Measurements from ENCODE around the gene KNOP1. TPM values are rescaled to one million over a fixed set of nuclear protein-coding genes. Genes with fewer than 3 reads are reported as not detected.

Gene KNOP1
- total and polyA plus RNA-seq, 2 of the 4 experiments (the other 2 are of a cell fraction): 7.0 to 8.4 TPM

- no peak overlapping the region for H3K14ac ChIP-seq (replicated peaks; ENCODE audit: low read depth, low read length)
- no peak overlapping the region for H2BK120ac ChIP-seq (ENCODE audit: low read depth, low read length)
- no peak overlapping the region for H3K27ac ChIP-seq (ENCODE audit: insufficient read depth, low read length)
- no peak overlapping the region for H3K18ac ChIP-seq (ENCODE audit: low read depth, low read length)
- H3K56ac ChIP-seq (ENCODE audit: extremely low read depth, insufficient read depth, low read length): no peak overlapping the region
- H4K5ac ChIP-seq (ENCODE audit: low read depth, low read length): no peak overlapping the region
- no peaks in the 10 kb centered on the region for H3K27me3 ChIP-seq (ENCODE audit: control insufficient read depth, insufficient read depth, low read length)
- H3K23ac ChIP-seq (ENCODE audit: low read depth, low read length): no peak overlapping the region
- POLR2A ChIA-PET (ENCODE audit: unreplicated experiment): no interaction called here
- no peak overlapping the region for H2BK20ac ChIP-seq (ENCODE audit: low read depth, low read length)
- H3K4ac ChIP-seq (ENCODE audit: low read depth, low read length): no peak overlapping the region
- no peaks in the 10 kb centered on the region for H3K4me1 ChIP-seq (ENCODE audit: control insufficient read depth, insufficient read depth, low read length)
- dilution Hi-C loops (cut with HindIII; ENCODE audit: low sequenced_read_pairs, unreplicated experiment): no loop called here
- no peak overlapping the region for H2AFZ ChIP-seq (replicated peaks; ENCODE audit: low read length, poor library complexity)
- H3K4me3 ChIP-seq (ENCODE audit: insufficient read depth, low read depth, low read length): no peak overlapping the region
- no peak for ATAC-seq (ENCODE audit: low read depth)
- no peak overlapping the region for H2BK5ac ChIP-seq (ENCODE audit: low read depth, low read length, poor library complexity, severe bottlenecking)
- no peak overlapping the region for H3K9ac ChIP-seq (ENCODE audit: low read depth, low read length)
- H2AK5ac ChIP-seq (ENCODE audit: low read depth, low read length): no peak overlapping the region
- H4K20me1 ChIP-seq (ENCODE audit: insufficient read depth, low read length): no peaks in the 10 kb centered on the region
- intact Hi-C loops (cut with micrococcal nuclease): loop anchor here (5.0 kb wide), 2 partner anchors 57 to 228 kb away; no protein-coding TSS in a partner anchor
- no TSS peak for BruUV-seq (replicated peaks)
- H3K9me3 ChIP-seq (ENCODE audit: control insufficient read depth, insufficient read depth, low read length): no peaks in the 10 kb centered on the region
- no peaks in the 10 kb centered on the region for H3K9me1 ChIP-seq (ENCODE audit: insufficient read depth, low read length)
- H3K36me3 ChIP-seq (ENCODE audit: control insufficient read depth, insufficient read depth, low read length): peaks cover 19% of the 10 kb centered on the region
- no peak overlapping the region for H3K4me2 ChIP-seq (ENCODE audit: low read depth, low read length)
- no peaks in the 10 kb centered on the region for H3K79me1 ChIP-seq (ENCODE audit: low read depth in 1 of 2, low read length in 2 of 2)
- TF ChIP-seq FOS (IDR thresholded peaks at IDR 0.05; ENCODE audit: low read depth, low read length): no peak
- no peak for TF ChIP-seq RFX5 (IDR thresholded peaks at IDR 0.05; ENCODE audit: low read depth, low read length)
- peak; percentile 23; the same call in 1 of the 2 replicates for TF ChIP-seq RAD21 (IDR thresholded peaks at IDR 0.05; ENCODE audit: low read length)
- in situ Hi-C loops (cut with MboI; ENCODE audit: low sequenced_read_pairs): no loop called here
- DNase-seq: peak; percentile 8
- no CpG with 5 or more reads among the region's 1 CpG for WGBS, 2 experiments (ENCODE audit: extremely low coverage in 2 of 2, insufficient read length in 1 of 2)
- no peak overlapping the region for H2BK15ac ChIP-seq (ENCODE audit: low read depth, low read length)
- no peak overlapping the region for H2AK9ac ChIP-seq (replicated peaks; ENCODE audit: low read depth, low read length, poor library complexity)
- no peak overlapping the region for H4K8ac ChIP-seq (ENCODE audit: low read depth in 2 of 2, low read length in 2 of 2)
- no peak overlapping the region for H4K91ac ChIP-seq (ENCODE audit: insufficient read depth, low read depth, low read length)
- CTCF ChIA-PET: no interaction called here
These were observed 58.5 kb downstream of the KNOP1 start for GRCh38 chr16:19659554-19659953.
